Activated CD8-positive, alpha-beta memory T cell treated with anti-CD3 and anti-CD28 coated beads for 1 hour (primary cell): ENCODE data around the gene MLX.

Experiments used
- DNase-seq, 2 donors: peaks; one replicate each; pipeline ENCODE4 v3.0.0-alpha.2; 2020; ENCODE audit warnings: low read depth in 1 of 2; ENCODE audit errors: extremely low read depth in 1 of 2

MLX gene, protein sequence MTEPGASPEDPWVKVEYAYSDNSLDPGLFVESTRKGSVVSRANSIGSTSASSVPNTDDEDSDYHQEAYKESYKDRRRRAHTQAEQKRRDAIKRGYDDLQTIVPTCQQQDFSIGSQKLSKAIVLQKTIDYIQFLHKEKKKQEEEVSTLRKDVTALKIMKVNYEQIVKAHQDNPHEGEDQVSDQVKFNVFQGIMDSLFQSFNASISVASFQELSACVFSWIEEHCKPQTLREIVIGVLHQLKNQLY

DNA sequence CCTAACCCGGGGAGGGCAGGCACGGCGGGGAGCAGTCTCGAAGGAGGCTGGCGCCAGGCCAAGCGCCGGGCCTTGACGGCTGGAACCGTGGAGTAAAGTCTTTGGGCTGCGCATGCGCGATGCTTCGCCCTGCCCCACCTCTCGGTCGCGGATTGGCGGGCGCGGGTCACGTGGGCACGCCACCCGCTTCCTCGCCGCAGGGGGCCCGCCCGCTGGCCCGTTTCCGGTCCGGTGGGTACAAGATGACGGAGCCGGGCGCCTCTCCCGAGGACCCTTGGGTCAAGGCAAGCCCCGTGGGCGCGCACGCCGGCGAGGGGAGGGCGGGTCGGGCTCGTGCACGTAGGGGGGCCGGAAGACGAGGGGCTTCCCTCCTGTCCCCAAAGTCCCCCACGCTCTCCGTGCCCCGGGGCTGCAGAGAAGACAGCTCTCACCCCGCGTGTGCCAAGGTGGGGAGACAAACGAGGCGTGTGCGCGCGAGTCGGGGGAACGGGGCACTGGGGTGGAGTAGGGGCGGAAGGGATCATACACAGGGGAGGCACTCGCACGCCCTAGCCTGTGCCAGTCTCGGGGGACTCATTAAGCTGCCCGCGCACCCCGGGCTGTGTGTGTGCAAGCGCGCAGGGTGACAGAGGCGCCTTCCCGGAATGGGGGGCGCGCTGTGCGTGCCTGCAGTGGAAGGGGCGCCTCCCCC lies at the start of gene MLX:
Gene MLX, plus strand, starts transcription at position 218 of the 691 bp plus-strand sequence. Its CDS starts 25 bp downstream, at position 243.
- DNase-seq, result peak; percentile 74 to 86

DNA sequence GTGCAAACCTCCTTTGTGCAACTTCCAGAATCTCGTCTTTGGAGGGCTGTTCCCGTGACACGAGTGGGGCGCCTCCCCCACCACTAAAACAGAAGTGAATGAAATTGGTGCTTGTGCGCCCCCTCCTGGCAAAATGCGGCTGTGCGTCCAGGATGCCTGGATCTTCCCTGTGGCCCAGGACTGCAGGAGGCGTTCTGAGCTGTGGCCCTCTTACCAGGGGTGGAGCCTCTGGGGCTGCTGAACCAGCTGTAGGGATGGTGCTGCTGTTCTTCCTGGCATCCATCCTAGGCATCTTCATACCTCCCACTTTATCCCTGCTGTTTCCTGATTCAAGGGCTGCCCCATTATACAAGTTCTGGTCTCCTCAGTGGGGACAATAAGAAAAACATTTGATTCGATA lies 49.4 kb upstream of the MLX start:
- DNase-seq, result peak; percentile 57 to 70

DNA sequence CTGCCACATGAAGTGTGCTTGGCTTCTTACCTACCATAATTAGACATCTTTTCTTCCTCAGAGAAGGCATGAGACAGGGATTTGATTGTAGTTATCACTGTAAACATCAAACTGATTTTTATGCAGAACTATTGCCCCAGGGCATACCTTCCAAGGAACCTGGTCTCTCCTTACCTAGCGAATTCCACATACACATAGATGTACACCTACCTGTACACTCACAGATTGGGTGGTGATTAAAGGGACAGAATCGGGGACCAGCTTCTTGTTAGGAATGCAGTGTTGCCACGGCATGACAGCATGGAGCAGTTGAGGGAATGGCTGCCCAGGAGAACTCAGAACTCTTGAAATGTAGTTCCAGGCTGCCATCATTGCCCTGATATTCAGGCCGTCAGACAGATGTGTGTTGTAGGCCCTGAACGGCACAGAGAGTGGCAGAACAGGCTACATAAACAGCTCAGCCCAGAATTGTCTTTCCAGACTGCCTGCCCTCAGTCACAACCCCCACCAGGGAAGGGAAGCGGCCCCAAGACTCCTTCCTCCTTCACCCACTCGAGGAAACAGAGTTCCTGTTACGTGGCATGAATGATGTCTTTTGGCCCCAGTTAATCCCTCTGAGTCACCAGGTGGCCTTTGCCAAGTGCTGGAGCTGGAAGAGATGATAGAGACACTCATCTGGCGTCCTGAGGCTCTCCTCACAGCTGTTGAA lies 48.7 kb upstream of the MLX start:
- DNase-seq, result no peak

DNA sequence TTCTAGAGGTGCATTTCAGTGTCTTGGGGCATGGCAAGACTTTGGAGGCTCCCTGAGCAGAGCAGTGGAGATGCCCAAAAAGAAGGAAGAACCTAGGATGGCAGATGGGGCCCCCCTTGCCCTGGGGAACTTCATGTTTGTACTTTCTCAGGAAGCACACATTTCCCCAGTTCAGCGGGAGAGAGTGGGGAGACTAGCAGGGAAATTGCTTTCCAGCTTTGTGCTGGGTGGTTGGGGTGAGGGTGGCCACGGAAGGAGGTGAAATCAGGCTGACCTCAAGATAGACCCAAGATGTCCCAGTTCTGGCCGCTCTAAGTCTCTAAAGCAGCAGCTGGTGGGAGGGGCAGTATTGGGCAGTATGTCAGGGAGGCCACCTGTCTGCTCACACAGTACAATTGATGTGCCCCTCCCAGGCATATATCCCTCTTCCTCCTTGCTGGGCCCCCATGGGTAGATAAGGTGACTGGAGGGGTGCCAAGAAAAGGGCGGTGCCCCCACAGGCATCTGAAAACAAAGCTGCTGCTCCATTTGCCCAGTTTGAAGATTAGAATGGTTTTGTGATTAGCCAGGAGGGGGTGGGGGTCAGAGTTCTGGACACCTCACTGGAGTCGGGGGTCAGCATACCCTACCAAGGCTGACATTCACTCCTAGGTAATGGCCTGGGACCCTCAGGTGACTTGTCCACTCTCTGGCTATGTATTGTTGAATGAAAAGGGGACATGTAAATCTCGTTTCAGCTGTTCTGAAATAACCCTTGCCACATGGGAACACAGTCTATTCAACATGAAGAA lies 48.0 kb upstream of the MLX start:
- no peak for DNase-seq

DNA sequence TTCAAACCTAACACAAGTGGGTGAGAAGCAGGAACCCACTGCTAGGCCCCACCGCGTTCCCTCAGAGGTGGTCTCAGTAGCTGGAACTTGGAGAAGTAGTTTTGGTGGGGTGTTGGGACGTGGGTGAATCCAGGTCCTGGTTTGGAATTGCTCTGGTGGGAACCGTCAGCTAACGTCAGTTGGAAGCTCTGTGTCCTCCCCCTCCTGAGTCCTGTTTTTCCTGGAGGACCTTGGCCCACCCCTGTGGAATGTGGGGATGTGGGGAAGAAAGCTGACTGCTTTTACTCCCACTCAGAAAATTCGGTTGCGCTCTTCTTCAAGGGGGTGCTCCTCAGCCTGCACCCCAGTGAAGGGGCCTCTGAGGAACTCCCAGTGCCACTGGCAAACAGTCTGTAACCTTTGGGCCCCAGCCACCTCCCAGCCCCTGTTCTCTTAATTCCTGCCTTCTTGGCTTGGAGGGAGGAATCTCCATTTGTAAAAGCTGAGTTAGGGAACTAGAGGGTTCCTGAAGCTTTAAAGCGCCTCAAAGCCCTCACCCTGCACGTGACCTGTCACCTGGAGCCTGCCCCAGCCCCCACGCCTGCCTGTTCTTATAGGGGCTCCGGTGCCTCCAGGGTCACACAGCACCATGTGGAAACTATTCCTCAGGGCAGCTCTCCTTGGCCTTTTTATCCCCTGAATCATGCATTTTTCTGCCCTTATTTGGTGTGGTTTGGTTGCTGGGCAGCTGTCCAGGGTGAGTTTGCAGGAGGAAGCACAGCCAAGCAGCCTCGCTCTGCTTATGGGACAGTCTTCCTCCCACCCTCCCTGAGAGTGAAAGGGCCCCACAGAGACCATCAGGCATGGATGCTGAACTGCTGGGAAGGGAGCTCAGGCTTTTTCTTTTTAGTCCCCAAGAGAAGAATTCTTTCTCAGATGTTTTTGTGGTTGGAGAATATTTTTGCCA lies 47.1 kb upstream of the MLX start:
- DNase-seq, result no peak

DNA sequence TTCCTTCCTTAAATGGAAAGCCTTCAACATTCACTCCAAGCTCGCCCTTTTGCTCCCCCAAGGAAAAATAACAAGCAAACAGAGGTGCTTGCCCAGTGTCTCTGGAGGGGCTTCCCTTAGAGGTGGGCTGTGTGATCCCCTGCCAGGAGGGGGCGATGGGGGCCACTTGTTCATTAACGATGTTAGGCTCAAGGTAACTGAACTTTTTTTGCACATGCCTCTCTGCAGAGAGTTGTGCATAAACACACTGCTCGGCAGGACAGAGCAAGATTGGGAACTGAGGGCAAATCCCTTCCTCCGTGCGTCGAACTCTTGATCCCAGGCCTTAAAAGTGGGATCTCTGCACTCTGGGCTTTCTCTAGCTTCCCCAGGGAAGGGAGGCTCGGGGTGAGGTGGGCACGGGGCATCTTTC lies 46.4 kb upstream of the MLX start:
- DNase-seq, result peak in 1 of 2 donors; percentile 18

DNA sequence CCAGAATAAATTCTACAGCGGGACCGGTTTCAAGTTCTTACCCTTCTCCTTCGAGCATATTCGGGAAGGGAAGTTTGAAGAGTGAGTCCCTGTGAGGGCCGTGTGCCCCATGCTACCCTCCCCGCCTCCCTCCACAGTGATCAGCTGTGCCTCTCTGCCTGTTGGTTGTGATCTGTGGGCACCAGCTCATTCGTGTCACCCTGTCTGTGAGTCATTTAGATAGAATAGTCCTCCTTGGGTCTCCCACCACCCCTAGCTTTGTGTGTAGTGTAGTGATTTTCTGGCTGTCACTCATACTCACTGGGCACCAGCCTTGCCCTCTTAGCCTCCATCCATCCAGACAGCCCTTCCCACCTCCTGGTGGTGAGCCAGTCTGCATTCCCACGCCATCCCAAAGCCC lies 45.9 kb upstream of the MLX start:
- no peak for DNase-seq

DNA sequence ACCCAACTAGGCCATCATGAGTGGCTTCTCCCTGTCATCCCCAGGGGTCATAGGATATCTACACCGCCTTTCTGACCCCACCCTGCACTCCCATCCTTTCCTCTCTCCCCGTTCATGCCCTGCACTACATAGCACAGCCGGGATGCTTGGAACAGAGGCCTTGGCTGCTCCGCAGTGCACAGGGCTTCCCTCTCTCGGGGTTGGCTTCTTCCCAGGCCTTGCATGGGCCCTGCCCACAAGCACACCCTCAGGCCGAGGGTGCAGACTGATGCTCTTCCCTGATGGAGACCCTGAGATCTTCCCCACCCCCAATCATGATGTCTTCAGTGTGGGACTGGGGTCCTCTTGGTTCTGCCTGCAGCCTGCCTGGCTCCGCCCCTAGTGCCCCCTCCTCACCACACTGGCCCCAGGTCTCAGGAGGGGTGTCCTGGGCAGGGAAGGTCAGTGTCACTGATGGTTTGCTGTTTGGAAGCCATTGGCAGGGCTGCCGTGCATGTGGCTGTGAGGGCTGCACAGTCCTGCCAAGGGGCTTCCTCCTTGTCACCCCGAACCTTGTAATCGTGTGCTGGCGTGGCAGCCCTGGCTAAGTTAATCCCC lies 45.1 kb upstream of the MLX start:
- DNase-seq, result no peak

DNA sequence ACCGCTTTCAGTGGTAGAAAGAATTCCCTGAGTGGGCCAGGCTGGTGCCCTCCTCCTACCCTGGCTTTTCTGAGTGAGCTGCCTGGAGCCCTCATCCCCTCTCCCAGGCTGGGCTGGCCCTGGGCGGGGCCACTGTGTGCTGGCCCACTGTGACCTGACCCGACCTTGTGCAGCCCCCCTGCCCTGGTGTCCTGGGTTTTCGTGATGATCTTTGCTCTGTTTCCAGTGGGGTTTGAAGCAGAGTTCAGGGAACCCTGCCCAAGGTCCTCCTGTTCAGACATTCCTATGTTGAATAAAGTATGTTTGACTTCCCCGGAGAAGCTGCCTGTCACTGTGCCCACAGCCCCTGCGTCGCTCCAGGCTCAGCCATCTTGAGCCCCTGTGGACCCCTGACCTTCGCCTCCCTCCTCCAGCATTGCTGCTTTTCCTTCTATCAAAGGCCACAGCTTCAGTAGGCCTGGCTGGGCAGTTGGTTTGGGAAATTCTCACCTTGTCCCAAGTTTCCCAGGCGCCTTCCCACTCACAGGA lies 44.6 kb upstream of the MLX start:
- DNase-seq, result no peak

DNA sequence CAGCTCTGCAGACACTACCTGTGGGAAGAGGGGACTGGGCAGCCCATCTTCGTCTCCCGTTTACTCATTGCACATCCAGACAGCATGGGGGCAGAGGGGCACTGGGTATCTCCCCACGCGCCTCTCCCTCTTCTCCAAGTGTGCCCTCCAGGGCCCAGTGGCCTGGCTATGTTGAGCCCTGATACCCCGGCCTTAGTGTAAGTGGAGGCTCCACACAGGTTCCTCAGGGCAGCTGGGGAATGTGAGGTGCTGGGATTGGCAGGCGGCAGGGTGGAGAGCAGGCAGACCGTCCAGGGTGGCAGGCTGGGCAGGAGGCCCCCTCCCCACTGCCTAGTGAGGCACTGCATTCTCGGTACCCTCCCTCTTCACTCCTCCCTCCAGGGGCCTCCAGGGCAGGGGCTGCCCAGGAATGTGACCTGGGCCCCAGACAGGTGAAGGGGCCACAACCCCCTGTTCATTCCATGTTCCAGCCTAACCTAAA lies 44.1 kb upstream of the MLX start:
- DNase-seq, result no peak

DNA sequence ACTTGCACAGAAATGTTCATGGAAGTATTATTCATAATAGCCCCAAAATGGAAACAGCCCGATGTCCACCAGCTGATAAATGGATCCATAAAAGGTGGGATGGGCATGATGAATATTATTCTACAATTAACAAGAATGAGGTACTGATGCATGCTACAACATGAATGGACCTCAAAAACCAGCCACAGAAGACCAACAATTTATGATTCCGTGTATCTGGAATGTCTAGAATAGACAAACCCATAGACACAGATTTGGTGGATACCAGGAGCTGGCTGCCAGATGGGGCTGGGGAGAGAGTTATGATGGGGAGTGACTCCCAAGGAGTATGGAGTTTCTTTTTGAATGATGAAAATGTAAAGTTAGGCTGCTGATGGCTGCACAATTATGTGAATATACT lies 41.7 kb upstream of the MLX start:
- no peak for DNase-seq

DNA sequence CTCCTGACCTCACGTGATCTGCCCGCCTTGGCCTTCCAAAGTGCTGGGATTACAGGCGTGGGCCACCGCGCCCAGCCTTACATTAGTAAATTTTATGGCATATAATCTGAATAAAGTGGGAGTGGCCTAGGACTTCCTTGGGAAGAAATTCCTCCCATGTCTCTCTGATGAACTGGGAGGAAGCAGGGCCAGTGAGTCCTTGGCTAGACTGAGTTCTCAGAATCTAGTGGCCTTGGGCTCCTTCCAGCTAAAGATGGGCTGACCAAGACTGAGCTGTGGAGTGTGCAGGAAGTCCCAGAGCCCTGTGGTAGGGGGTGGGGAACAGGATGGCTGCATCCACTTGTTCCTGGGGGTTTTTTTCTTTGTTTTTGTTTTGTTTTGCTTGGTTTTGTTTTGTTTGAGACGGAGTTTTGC lies 40.9 kb upstream of the MLX start:
- no peak for DNase-seq

DNA sequence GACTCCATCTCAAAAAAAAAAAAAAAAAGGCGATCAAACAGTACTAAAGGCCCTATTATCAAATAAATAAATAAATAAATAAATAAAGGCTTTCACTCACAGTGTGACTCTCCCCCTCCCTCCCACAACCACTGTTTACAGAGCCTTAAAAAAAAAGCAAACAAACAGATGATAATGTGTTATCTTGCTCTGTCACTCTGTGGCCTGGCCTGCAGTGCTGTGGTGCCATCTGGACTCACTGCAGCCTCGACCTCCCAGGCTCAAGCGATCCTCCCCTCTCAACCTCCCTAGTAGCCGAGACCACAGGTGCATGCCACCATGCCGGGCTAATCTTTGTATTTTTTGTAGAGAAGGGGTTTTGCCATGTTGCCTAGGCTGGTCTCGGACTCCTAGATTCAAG lies 39.0 kb upstream of the MLX start:
- DNase-seq, result no peak

DNA sequence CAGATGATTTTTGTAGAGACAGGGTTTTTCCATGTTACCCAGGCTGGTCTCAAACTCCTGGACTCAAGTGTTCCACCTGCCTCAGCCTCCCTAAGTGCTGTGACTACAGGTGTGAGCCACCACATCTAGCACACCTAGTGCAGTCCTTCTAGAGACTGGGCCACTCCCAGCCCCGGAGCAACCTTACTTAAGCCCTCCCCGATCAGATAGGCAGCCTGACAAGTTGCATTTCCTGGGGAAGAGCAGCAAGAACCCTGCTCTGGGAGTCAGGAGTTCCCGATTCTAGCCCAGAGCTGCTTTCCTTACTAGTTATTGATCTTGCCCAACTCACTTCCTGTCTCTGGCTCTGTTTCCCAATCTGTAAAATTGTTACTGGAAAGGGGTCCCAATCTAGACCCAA lies 37.8 kb upstream of the MLX start:
- DNase-seq, result no peak

DNA sequence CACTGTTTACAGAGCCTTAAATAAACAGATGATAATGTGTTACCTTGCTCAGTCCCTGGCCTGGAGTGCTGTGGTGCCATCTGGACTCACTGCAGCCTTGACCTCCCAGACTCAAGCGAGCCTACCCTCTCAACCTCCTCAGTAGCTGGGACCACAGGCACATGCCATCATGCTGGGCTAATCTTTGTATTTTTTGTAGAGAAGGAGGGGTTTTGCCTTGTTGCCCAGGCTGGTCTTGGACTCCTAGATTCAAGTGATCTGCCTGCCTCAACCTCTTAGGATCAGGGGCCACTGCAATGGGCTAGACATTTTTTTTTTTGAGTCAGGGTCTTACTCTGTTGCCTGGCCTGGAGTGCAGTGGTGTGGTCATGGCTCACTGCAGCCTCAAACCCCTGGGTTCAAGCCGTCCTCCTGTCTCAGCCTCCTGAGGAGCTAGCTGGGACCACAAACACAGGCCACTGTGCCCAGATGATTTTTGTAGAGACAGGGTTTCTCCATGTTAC lies 35.9 kb upstream of the MLX start:
- DNase-seq, result no peak

DNA sequence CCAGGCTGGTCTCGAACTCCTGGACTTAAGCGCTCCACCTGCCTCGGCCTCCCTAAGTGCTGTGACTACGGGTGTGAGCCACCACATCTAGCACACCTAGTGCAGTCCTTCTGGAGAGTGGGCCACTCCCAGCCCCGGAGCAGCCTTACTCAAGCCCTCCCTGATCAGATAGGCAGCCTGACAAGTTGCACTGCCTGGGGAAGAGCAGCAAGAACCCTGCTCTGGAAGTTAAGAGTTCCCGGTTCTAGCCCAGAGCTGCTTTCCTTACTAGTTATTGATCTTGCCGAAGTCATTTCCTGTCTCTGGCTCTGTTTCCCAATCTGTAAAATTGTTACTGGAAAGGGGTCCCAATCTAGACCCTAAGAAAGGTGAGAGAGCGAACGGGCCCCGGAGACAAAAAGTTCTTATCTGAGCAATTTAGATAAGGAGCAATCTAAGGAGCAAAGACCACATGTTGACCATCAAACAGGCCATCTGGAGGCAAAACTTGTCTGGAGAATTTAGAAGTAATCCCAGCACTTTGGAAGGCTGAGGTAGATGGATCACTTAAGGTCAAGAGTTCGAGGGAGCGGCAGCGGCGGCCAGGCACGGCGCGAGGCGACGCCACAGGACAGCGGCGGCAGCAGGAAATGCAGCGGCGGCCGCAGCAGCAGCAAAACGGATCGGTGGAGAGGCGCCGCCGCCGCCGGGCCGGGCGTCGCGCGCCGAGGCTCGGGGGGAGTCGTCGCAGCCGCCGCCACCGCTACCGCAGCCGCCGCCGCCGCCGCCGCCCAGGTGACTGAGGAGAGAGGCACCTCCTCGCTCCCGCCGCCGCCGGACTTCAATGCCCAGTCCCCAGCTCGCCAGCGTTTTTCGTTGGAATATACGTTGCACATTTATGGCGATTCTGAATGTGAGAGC lies 35.2 kb upstream of the MLX start:
- DNase-seq, result peak in 1 of 2 donors; percentile 38

DNA sequence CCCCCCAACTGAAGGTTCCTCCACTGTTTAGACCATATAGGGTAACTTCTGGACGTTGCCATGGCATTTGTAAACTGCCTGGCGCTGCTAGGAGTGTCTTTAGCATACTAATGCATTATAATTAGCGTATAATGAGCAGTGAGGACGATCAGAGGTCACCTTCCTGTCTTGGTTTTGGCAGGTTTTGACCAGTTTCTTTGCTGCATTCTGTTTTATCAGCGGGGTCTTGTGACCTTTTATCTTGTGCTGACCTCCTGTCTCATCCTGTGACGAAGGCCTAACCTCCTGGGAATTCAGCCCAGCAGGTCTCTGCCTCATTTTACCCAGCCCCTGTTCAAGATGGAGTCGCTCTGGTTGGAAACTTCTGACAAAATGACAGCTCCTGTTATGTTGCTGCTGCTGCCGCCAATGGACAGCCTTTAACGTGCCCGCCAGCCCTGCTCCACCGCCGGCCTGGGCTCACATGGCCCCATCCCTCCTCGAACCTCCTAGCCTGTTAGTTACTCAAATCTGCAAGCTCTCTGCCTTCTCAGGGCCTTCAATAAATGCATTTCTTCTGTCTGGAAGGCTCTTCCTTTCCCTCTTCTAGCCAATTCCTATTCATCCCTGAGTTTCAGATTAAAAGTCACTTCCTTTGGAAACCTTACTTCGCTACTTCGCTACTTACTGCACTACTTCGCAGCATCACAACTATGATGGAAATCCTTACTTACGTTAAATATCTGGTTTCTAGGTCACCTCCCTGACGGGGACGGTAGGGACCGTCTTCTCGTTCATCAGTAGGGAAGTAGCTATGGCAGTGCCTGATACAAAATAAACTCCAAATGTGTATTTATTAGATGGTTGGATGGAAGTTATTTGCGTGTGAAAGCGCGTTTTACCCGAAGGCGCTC lies 31.5 kb upstream of the MLX start:
- no peak for DNase-seq
